GM21390 (cell line): Measurements from ENCODE around the gene CBX8.

Experiments
- ATAC-seq: cut with Tn5 transposase; IDR thresholded peaks from one replicate; pipeline ENCODE4 v1.9.1; 2021; ENCODE audit not compliant: unreplicated experiment

Gene CBX8

GRCh38 chr17:79796763-79797491 is at the start of gene CBX8:
Gene CBX8 (minus strand): TSS chr17:79797077. CDS start chr17:79796998, 79 bp downstream.
- ATAC-seq, result peak; percentile 84

DNA sequence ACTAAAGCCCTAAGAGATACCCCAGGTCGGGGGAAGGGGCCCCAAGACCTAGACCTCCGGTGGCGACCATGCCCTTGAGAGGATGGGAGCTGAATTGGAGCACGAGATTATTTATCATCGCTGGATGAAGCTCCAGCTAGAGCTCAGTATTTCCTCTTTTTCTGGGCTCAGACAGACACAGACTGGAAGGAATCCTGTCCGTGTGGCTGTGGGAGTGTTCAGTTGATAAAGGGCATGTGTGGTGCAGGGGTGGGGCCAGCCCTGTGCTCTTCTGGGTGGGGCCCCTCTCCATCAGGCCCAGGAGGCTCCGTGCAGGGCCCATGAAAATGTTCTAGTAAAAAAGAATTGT is 48.7 kb upstream of the CBX8 start:
- ATAC-seq, result no peak

GRCh38 chr17:79844869-79845600 is 48.2 kb upstream of the CBX8 start:
- ATAC-seq, result no peak

DNA sequence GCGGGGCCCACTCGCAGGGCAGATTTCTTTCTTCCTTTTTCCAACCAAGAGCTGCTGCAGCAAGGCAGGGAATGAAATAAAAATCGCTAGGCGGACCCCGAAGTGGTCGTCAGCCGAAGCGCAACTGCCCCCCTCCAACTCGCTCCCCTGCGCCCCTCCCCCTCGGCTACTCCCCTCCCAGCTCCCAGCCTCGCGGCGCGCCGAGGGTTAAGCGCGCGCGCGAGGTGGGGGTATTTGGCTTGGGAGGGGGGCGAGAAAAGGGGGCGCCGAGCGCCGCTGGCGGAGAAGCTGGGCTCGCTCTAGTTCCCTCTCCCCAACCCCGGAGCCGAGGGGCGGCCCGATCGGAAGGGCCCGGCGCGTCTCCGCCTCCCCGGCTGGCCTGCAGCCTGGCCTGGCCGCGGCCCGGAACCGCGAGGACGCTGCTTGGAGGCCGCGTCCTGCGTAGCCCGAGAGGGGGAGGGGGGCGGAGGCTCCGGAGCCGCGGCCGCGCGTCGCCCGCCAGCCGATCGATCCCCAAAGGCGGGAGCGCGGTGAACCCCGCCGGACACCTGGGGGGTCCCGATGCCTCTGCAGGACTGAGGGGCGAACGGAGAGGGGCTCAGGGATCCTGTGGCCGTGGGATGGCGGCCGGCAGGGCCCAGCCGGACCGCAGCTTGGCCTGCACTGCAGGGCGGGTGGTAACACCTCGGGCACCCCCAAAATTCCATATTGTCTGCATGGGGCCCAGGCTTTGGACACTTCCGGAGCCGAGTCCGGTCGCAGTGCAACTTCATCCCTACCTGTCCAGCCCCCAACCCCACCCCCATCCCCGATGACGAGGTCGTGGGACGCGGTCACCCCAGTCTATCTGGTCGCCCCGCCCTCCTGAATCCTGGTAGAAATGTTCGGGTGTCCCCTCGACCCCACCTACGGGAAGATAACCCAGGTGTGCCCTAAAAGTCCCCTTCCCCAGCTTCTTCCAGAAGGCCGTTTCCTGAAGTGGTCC is 47.2 kb upstream of the CBX8 start:
- no peak for ATAC-seq

GRCh38 chr17:79843474-79843815 is 46.6 kb upstream of the CBX8 start:
- no peak for ATAC-seq

DNA sequence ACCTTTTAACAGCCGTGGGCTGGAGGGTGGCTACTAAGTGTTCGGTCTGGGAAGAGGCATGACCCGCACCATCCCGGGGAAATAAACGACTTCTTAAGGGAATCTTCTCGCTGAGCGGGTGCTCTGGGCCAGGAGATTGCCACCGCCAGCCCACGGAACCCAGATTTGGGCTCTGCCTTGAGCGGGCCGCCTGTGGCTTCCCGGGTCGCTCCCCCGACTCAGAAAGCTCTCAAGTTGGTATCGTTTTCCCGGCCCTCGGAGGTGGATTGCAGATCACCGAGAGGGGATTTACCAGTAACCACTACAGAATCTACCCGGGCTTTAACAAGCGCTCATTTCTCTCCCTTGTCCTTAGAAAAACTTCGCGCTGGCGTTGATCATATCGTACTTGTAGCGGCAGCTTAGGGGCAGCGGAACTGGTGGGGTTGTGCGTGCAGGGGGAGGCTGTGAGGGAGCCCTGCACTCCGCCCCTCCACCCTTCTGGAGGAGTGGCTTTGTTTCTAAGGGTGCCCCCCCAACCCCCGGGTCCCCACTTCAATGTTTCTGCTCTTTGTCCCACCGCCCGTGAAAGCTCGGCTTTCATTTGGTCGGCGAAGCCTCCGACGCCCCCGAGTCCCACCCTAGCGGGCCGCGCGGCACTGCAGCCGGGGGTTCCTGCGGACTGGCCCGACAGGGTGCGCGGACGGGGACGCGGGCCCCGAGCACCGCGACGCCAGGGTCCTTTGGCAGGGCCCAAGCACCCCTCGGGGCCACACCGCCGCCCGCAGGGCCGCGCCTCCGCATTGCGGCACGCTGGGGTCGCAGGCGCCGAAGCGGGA is 46.0 kb upstream of the CBX8 start:
- ATAC-seq, result no peak

DNA sequence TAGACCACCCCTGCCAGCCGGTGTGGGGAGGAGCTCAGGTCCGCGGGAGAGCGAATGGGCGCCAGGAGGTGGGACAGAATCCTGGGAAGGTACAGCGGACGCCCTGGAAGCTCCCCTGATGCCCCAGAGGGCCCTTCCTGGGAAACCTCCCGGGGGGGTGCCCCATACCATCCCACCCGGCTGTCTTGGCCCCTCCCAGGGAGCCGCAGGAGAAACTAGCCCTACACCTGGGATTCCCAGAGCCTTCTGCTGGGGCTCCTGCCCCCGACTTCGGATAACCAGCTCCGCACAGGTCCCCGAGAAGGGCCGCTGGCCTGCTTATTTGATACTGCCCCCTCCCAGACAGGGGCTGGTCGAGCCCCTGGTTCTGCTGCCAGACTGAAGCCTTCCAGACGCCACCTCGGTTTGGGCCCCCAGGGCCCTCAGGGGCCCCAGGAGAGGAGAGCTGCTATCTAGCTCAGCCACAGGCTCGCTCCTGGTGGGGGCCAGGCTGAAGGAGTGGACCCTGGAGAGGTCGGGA is 45.3 kb upstream of the CBX8 start:
- no peak for ATAC-seq

DNA sequence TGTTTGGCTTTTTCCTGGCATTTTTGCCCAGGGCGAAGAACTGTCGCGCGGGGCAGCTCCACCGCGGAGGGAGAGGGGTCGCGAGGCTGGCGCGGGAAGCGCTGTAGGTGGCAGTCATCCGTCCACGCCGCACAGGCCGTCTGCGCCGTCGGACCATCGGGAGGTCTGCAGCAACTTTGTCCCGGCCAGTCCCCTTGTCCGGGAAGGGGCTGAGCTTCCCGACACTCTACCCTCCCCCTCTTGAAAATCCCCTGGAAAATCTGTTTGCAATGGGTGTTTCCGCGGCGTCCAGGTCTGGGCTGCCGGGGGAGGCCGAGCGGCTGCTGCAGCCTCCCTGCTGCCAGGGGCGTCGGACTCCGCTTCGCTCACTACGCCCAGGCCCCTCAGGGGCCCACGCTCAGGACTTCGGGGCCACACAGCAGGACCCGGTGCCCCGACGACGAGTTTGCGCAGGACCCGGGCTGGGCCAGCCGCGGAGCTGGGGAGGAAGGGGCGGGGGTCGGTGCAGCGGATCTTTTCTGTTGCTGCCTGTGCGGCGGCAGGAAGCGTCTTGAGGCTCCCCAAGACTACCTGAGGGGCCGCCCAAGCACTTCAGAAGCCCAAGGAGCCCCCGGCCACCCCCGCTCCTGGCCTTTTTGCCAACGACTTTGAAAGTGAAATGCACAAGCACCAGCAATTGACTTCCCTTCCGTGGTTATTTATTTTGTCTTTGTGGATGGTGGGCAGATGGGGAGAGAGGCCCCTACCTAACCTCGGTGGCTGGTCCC is 44.7 kb upstream of the CBX8 start:
- no peak for ATAC-seq

GRCh38 chr17:79840989-79841286 is 44.1 kb upstream of the CBX8 start:
- no peak for ATAC-seq

GRCh38 chr17:79840269-79840988 is 43.6 kb upstream of the CBX8 start:
- ATAC-seq, result no peak

DNA sequence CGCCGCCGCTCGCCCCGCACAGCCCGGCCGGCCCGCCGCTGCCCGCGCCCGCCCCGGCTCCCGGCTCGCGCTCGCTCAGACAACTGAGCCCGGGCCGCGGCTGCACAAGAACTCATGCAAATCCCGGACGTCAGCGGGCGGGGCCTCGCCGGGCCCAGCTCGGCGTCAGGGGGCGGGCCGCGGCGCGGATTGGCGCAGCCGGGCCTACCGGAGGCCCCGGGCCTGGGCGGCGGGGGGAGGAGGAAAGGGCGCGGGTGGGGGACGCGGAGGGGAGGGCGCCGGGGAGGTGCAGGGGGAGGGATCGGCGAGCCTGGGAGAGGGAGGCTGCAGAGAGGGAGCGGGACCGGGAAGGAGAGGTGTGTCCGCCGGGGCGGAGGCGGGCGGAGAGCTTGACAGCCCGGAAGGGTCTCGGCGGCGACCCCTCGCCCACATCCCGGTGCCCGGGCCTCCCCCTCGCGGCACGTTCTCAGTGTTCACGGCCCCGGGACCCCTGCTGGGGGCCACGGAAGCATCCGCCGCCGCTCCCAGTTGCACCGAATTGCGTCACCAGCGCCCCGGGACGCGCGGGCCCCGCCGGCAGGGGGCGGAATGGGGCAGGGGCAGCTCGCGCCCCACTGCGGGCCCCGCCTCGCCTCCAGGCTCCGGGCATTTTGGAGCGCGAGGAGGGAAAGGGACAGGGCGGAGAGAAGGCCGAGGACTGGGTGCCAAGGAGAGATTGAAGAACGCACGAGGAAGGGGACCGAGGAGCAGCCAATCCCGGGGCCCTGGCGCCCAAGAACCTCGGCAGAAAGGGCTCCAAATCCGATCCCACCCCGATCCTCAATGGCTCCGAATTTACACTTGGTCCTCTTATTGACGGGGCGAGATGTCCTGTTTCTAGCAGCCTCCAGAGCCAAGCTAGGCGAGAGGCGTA is 42.7 kb upstream of the CBX8 start, which contains the start of gene CBX4:
TSS of gene CBX4 (minus strand) at position 85 of the 913 bp plus-strand sequence. CDS start 189 bp downstream, outside the sequence.
- peak; percentile 55 for ATAC-seq

- peak; percentile 2 for ATAC-seq
Observed at GRCh38 chr17:79838522-79839274, 41.8 kb upstream of the CBX8 start.

GRCh38 chr17:79837888-79838521 is 41.1 kb upstream of the CBX8 start:
- ATAC-seq, result no peak

DNA sequence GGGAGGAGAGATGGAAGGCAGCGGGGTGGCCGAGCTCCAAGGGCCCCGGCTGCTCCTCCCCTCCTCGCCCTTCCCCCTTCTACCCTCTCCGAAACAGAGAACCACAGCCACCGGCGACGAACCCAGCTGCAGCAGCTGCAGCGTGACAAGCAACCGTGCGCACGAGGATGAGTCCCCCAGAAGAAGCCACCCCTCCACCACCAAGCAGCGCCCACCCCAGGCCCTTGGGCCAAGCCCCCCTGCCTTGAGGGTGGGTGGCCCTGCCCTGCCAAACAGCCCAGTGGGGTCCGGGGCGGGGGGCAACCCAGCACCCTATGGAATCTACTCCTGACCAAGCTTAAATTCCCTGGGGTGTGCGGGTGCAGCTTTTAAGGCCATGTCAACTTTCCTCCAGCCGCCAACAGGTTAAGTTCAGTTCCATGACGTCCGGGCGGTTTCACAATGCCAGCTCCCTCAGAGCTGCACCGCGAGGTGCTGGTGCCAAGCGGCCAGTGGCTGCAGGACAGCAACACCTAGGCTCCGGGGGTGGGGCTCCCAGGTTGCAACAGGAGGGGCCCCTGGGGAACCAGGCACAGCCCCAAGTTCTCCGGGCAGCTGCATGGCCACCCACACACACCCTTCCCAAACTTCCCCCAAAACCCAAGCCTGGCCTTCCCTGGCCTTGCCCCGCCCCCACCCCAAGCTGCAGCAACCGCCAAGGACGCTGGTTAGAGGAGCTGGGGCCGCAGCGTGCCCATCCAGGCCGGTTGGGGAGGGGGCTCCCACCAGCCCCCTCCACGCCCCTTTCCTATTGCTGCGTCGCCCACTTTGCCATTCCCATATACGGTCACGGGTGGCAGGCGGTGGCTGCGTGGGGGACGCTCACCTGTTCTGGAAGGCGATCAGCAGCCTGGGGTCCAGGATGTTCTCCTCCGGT is 40.4 kb upstream of the CBX8 start:
- ATAC-seq, result no peak

DNA sequence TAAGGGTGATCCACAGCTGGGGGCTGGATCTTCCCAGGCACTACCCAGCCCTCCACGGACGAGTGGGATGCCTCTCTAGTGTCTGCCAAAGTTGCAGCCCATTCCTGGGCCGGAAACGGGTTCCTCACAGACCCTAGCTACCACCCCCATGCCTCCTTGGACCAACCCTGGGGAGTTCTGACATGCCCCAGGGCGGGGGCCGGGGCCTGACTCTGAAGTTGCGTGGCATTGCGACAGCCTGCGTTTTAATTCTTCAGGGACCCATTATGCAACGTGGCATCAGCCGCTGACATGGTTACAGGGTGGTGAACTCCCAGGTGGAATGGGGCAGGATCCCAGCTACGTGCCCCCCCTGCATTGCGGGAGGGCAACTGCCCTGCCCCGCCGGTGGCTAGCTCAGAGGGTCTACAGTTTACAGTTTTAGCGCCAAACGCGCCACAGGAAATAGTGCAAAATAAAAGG is 39.7 kb upstream of the CBX8 start:
- no peak for ATAC-seq
